Loucy (cell line): ENCODE measurements around the gene MITF.

Experiments used
- H2AFZ ChIP-seq: fragments of 200-600 bp; sonication (generic); 2 replicates; pipeline ENCODE4 v1.6.0; 2016; ENCODE audit warnings: antibody characterized with exemption, mild to moderate bottlenecking, low read length, moderate library complexity
- H3F3A ChIP-seq: fragments of 200-600 bp; 2 replicates; pipeline ENCODE4 v1.6.0; 2016; ENCODE audit warnings: antibody characterized with exemption, low read depth, mild to moderate bottlenecking
- H3K27me3 ChIP-seq: fragments of 200-600 bp; sonication (generic); 2 replicates; pipeline ENCODE4 v1.6.1; 2014; ENCODE audit warnings: low read length, mild to moderate bottlenecking; ENCODE audit not compliant: insufficient read depth, poor library complexity, severe bottlenecking
- H3K36me3 ChIP-seq: fragments of 200-600 bp; sonication (generic); 2 replicates; pipeline ENCODE4 v1.6.1; 2016; ENCODE audit warnings: low read length; ENCODE audit not compliant: insufficient read depth
- H3K4me1 ChIP-seq: fragments of 200-600 bp; sonication (generic); 2 replicates; pipeline ENCODE4 v1.5.1; 2014; ENCODE audit warnings: low read length, mild to moderate bottlenecking; ENCODE audit not compliant: insufficient read depth, poor library complexity, severe bottlenecking
- H3K4me2 ChIP-seq: fragments of 200-600 bp; sonication (generic); 2 replicates; pipeline ENCODE4 v1.6.0; 2014; ENCODE audit warnings: antibody characterized with exemption, low read length, low read depth, mild to moderate bottlenecking; ENCODE audit not compliant: poor library complexity, severe bottlenecking
- H3K4me3 ChIP-seq: fragments of 200-600 bp; sonication (generic); 2 replicates; pipeline ENCODE4 v1.5.1; 2014; ENCODE audit warnings: low read length, mild to moderate bottlenecking, mixed read lengths; ENCODE audit not compliant: poor library complexity, severe bottlenecking
- H3K79me2 ChIP-seq: fragments of 200-600 bp; sonication (generic); 2 replicates; pipeline ENCODE4 v1.6.1; 2014; ENCODE audit warnings: low read length; ENCODE audit not compliant: insufficient read depth
- H3K9ac ChIP-seq: fragments of 200-600 bp; sonication (generic); 2 replicates; pipeline ENCODE4 v1.6.0; 2014; ENCODE audit warnings: mild to moderate bottlenecking, low read depth, low read length, moderate library complexity; ENCODE audit not compliant: poor library complexity, severe bottlenecking
- H3K9me2 ChIP-seq: fragments of 200-600 bp; sonication (generic); replicated peaks from 2 replicates; pipeline ENCODE4 v1.6.1; 2016; ENCODE audit warnings: low read depth, low read length, mixed read lengths
- H3K9me3 ChIP-seq: fragments of 200-600 bp; sonication (generic); 2 replicates; pipeline ENCODE4 v1.6.1; 2014; ENCODE audit warnings: mild to moderate bottlenecking, antibody characterized with exemption, low read length, low read depth; ENCODE audit not compliant: insufficient read depth
- H4K20me1 ChIP-seq: fragments of 200-600 bp; sonication (generic); 2 replicates; pipeline ENCODE4 v1.6.0; 2014; ENCODE audit warnings: antibody characterized with exemption, low read length, mild to moderate bottlenecking; ENCODE audit not compliant: insufficient read depth, poor library complexity, severe bottlenecking
- CTCF ChIP-seq: fragments of 200-600 bp; sonication (generic); conservative IDR thresholded peaks from 2 replicates; pipeline ENCODE4 v1.5.1; 2014; ENCODE audit warnings: mild to moderate bottlenecking, antibody characterized with exemption, low read length
- EZH2phosphoT487 ChIP-seq: fragments of 200-600 bp; IDR thresholded peaks from 2 replicates; pipeline ENCODE4 v1.6.1; 2018; ENCODE audit warnings: antibody characterized with exemption, mild to moderate bottlenecking, moderate library complexity, borderline replicate concordance

MITF gene

GRCh38 chr3:69770976-69771634 lies 31.8 kb downstream of the MITF start:
- no peaks in the 10 kb centered on the region for H3K36me3 ChIP-seq
- no peak overlapping the region for H3K4me3 ChIP-seq
- no peaks in the 10 kb centered on the region for H4K20me1 ChIP-seq
- no peak for TF ChIP-seq EZH2phosphoT487
- no peak for TF ChIP-seq CTCF
- H3K9ac ChIP-seq: no peak overlapping the region
- H3K9me3 ChIP-seq: no peaks in the 10 kb centered on the region
- no peaks in the 10 kb centered on the region for H3K9me2 ChIP-seq
- H3K4me1 ChIP-seq: no peaks in the 10 kb centered on the region
- H3K79me2 ChIP-seq: no peaks in the 10 kb centered on the region
- no peak overlapping the region for H3K4me2 ChIP-seq
- no peaks in the 10 kb centered on the region for H3F3A ChIP-seq
- H2AFZ ChIP-seq: no peak overlapping the region
- H3K27me3 ChIP-seq: no peaks in the 10 kb centered on the region

- Histone ChIP-seq H3K27me3 (no peaks in the 10 kb centered on the region), H3K9me3 (no peaks in the 10 kb centered on the region), H3K79me2 (no peaks in the 10 kb centered on the region), H4K20me1 (no peaks in the 10 kb centered on the region), H3K4me2 (no peak overlapping the region), H3K9me2 (no peaks in the 10 kb centered on the region), H3K9ac (no peak overlapping the region), H2AFZ (no peak overlapping the region), H3F3A (no peaks in the 10 kb centered on the region), H3K4me3 (no peak overlapping the region), H3K4me1 (no peaks in the 10 kb centered on the region), H3K36me3 (no peaks in the 10 kb centered on the region)
- TF ChIP-seq CTCF (no peak), EZH2phosphoT487 (no peak)
These were observed 33.0 kb downstream of the MITF start for GRCh38 chr3:69772152-69772867.

- Histone ChIP-seq H3K79me2 (no peaks in the 10 kb centered on the region), H3K4me2 (no peak overlapping the region), H3K4me1 (no peaks in the 10 kb centered on the region), H2AFZ (no peak overlapping the region), H3K9me2 (no peaks in the 10 kb centered on the region), H4K20me1 (no peaks in the 10 kb centered on the region), H3F3A (no peaks in the 10 kb centered on the region), H3K27me3 (no peaks in the 10 kb centered on the region), H3K4me3 (no peak overlapping the region), H3K9ac (no peak overlapping the region), H3K36me3 (no peaks in the 10 kb centered on the region), H3K9me3 (no peaks in the 10 kb centered on the region)
- TF ChIP-seq EZH2phosphoT487 (no peak), CTCF (no peak)
These were observed 34.8 kb downstream of the MITF start for GRCh38 chr3:69774029-69774428.
